ENCODE measurements around the gene PPP2R3B. TPM values are rescaled to one million over a fixed set of nuclear protein-coding genes. Genes with fewer than 3 reads are reported as not detected.

PPP2R3B gene
- total RNA-seq, 6 experiments from 2014 or later, result 4.2 to 6.3 (median 5.3) TPM

GRCh38 chrX:336227-336626, 50.5 kb downstream of the PPP2R3B start:
- H3K36me3 ChIP-seq, result no peaks in the 10 kb centered on the region
- H3K4me1 ChIP-seq, result peaks cover 0 to 2% (median 0%) of the 10 kb centered on the region in 4 donors
- H3K27ac ChIP-seq, result no peak overlapping the region
- intact Hi-C loops (cut with DNase I), result no loop called here
- no peak overlapping the region for H3K4me3 ChIP-seq
- DNase-seq, result peak in 1 of 3 donors; percentile 21
- no peaks in the 10 kb centered on the region for H3K9me3 ChIP-seq
- H3K27me3 ChIP-seq, result no peaks in the 10 kb centered on the region
- no peak for ATAC-seq
- WGBS (ENCODE audit: insufficient coverage, low coverage, low lambda C conversion rate, missing lambda C conversion rate), result 93% methylated on average over 14 of the region's 21 CpGs
- no peak for TF ChIP-seq CTCF (IDR thresholded peaks at IDR 0.05)
- TF ChIP-seq POLR2A (IDR thresholded peaks at IDR 0.05), result no peak

GRCh38 chrX:335758-336155, 51.0 kb downstream of the PPP2R3B start:
- H3K36me3 ChIP-seq, result no peaks in the 10 kb centered on the region
- DNase-seq, result peak in 1 of 3 donors; percentile 36

GRCh38 chrX:334971-335757, 51.5 kb downstream of the PPP2R3B start:
- no peaks in the 10 kb centered on the region for H3K9me3 ChIP-seq
- ATAC-seq (no peak), DNase-seq (peak in 2 of 3 donors; percentile 13 to 49)
- no peak overlapping the region for H3K4me3 ChIP-seq
- peaks cover 0 to 4% (median 0%) of the 10 kb centered on the region in 4 donors for H3K4me1 ChIP-seq
- no peaks in the 10 kb centered on the region for H3K36me3 ChIP-seq
- H3K27me3 ChIP-seq, result no peaks in the 10 kb centered on the region
- TF ChIP-seq POLR2A (IDR thresholded peaks at IDR 0.05) (no peak), CTCF (IDR thresholded peaks at IDR 0.05) (no peak)
- H3K27ac ChIP-seq, result no peak overlapping the region
- intact Hi-C loops (cut with DNase I), result no loop called here
- 86% methylated on average over 6 of the region's 47 CpGs for WGBS (ENCODE audit: insufficient coverage, low coverage, low lambda C conversion rate, missing lambda C conversion rate)

More at GRCh38 chrX:335758-336155, 51.0 kb downstream of the PPP2R3B start:
- Histone ChIP-seq H3K27me3 (no peaks in the 10 kb centered on the region), H3K9me3 (no peaks in the 10 kb centered on the region), H3K4me3 (no peak overlapping the region), H3K4me1 (peaks cover 0 to 4% (median 0%) of the 10 kb centered on the region in 4 donors), H3K27ac (no peak overlapping the region)
- no peak for TF ChIP-seq CTCF (IDR thresholded peaks at IDR 0.05)
- ATAC-seq, result no peak
- 100% methylated on average over 7 of the region's 17 CpGs for WGBS (ENCODE audit: insufficient coverage, low coverage, low lambda C conversion rate, missing lambda C conversion rate)
- intact Hi-C loops (cut with DNase I), result no loop called here

- no peaks in the 10 kb centered on the region for H3K36me3 ChIP-seq
- no peak for ATAC-seq
- intact Hi-C loops (cut with DNase I), result no loop called here
- H3K27ac ChIP-seq, result no peak overlapping the region
- no peaks in the 10 kb centered on the region for H3K27me3 ChIP-seq
- H3K4me3 ChIP-seq, result no peak overlapping the region
- TF ChIP-seq POLR2A (IDR thresholded peaks at IDR 0.05) (no peak), CTCF (IDR thresholded peaks at IDR 0.05) (no peak)
- H3K4me1 ChIP-seq, result peaks cover 0 to 4% (median 0%) of the 10 kb centered on the region in 4 donors
- whole genome bisulfite sequencing (ENCODE audit: insufficient coverage, low coverage, low lambda C conversion rate, missing lambda C conversion rate), result 97% methylated on average over 7 of the region's 53 CpGs
- peak in 2 of 3 donors; percentile 18 to 43 for DNase-seq
- H3K9me3 ChIP-seq, result no peaks in the 10 kb centered on the region
Observed at GRCh38 chrX:334331-334891, 52.3 kb downstream of the PPP2R3B start.

All from right lobe of liver (tissue), 6 donors.